Thoracic aorta (tissue), 2 donors: ENCODE data around the gene KCNMB4. TPM values are rescaled to one million over a fixed set of nuclear protein-coding genes. Genes with fewer than 3 reads are reported as not detected.

ENCODE experiments used
- ATAC-seq: fragments of 150-250 bp; one replicate; pipeline ENCODE4 v1.8.0; 2017; ENCODE audit warnings: low read depth; ENCODE audit not compliant: insufficient number of reproducible peaks, low FRiP score
- DNase-seq: peaks from one replicate; pipeline ENCODE4 v3.0.0-alpha.2; 2020; ENCODE audit warnings: low spot score
- H3K27ac ChIP-seq, 2 donors: fragments of 200-600 bp; sonication (generic); 1 replicate in 1 of 2; 2 replicates in 1 of 2; pipeline ENCODE4 v1.5.1; 2016; ENCODE audit warnings: mild to moderate bottlenecking in 2 of 2, moderate library complexity in 2 of 2
- H3K27me3 ChIP-seq: fragments of 200-600 bp; sonication (generic); replicated peaks from 2 replicates; pipeline ENCODE4 v1.6.0; 2016; ENCODE audit warnings: mild to moderate bottlenecking; ENCODE audit not compliant: insufficient read depth
- H3K36me3 ChIP-seq: fragments of 200-600 bp; sonication (generic); one replicate; pipeline ENCODE4 v1.5.1; 2016
- H3K4me1 ChIP-seq, 2 donors: fragments of 200-600 bp; sonication (generic); 1 replicate in 1 of 2; 2 replicates in 1 of 2; pipeline versions ENCODE4 v1.5.1 to v1.6.0; 2016; ENCODE audit warnings: low read depth in 2 of 2, mild to moderate bottlenecking in 1 of 2; ENCODE audit not compliant: control insufficient read depth in 1 of 2
- H3K4me3 ChIP-seq: fragments of 200-600 bp; sonication (generic); 2 replicates; pipeline ENCODE4 v1.5.1; 2016; ENCODE audit warnings: mild to moderate bottlenecking
- H3K9me3 ChIP-seq: fragments of 200-600 bp; sonication (generic); 2 replicates; pipeline ENCODE4 v1.5.1; 2016
- CTCF ChIP-seq: fragments of 200-600 bp; sonication (generic); IDR thresholded peaks from one replicate; pipeline ENCODE4 v1.5.1; 2019; ENCODE audit warnings: antibody characterized with exemption
- total RNA-seq, 2 donors: library from RNA; depleted of rRNA; stranded (reverse); fragments of >200 nt; gene quantifications; one replicate each; pipeline versions ENCODE4 v1.1.0 to v1.2.3, GENCODE V29; 2016

Gene KCNMB4
- total RNA-seq, 2 donors from 2014 or later, result 1.6 to 1.9 TPM

GRCh38 chr12:70372881-70373280, 6.8 kb downstream of the KCNMB4 start:
- H3K4me3 ChIP-seq, result no peak overlapping the region
- TF ChIP-seq CTCF, result no peak
- no peaks in the 10 kb centered on the region for H3K4me1 ChIP-seq
- DNase-seq (no peak), ATAC-seq (no peak)
- H3K27me3 ChIP-seq, result no peaks in the 10 kb centered on the region
- no peaks in the 10 kb centered on the region for H3K9me3 ChIP-seq
- H3K36me3 ChIP-seq, result no peaks in the 10 kb centered on the region
- no peak overlapping the region for H3K27ac ChIP-seq

GRCh38 chr12:70379846-70380245, 13.8 kb downstream of the KCNMB4 start:
- no peaks in the 10 kb centered on the region for H3K36me3 ChIP-seq
- no peak overlapping the region for H3K27ac ChIP-seq
- H3K4me3 ChIP-seq, result no peak overlapping the region
- DNase-seq, result no peak
- H3K9me3 ChIP-seq, result no peaks in the 10 kb centered on the region
- H3K4me1 ChIP-seq, result no peaks in the 10 kb centered on the region
- no peak for ATAC-seq
- H3K27me3 ChIP-seq, result no peaks in the 10 kb centered on the region
- TF ChIP-seq CTCF, result no peak

- no peak for TF ChIP-seq CTCF
- no peak for ATAC-seq
Observed at GRCh38 chr12:70383484-70383883, 17.4 kb downstream of the KCNMB4 start.

GRCh38 chr12:70383886-70384285, 17.8 kb downstream of the KCNMB4 start:
- H3K4me1 ChIP-seq, result no peaks in the 10 kb centered on the region
- TF ChIP-seq CTCF, result no peak

More at GRCh38 chr12:70383484-70383883, 17.4 kb downstream of the KCNMB4 start:
- H3K27me3 ChIP-seq, result no peaks in the 10 kb centered on the region
- H3K36me3 ChIP-seq, result no peaks in the 10 kb centered on the region
- no peak overlapping the region for H3K27ac ChIP-seq
- no peak for DNase-seq
- no peaks in the 10 kb centered on the region for H3K4me1 ChIP-seq
- no peaks in the 10 kb centered on the region for H3K9me3 ChIP-seq
- no peak overlapping the region for H3K4me3 ChIP-seq

GRCh38 chr12:70386771-70387170, 20.7 kb downstream of the KCNMB4 start:
- H3K27ac ChIP-seq, result no peak overlapping the region
- ATAC-seq (no peak), DNase-seq (no peak)
- H3K27me3 ChIP-seq, result no peaks in the 10 kb centered on the region
- H3K36me3 ChIP-seq, result no peaks in the 10 kb centered on the region
- H3K9me3 ChIP-seq, result no peaks in the 10 kb centered on the region
- no peaks in the 10 kb centered on the region for H3K4me1 ChIP-seq
- no peak overlapping the region for H3K4me3 ChIP-seq
- TF ChIP-seq CTCF, result no peak

More at GRCh38 chr12:70383886-70384285, 17.8 kb downstream of the KCNMB4 start:
- Histone ChIP-seq H3K27me3 (no peaks in the 10 kb centered on the region), H3K4me3 (no peak overlapping the region), H3K27ac (no peak overlapping the region), H3K36me3 (no peaks in the 10 kb centered on the region), H3K9me3 (no peaks in the 10 kb centered on the region)
- no peak for DNase-seq
- no peak for ATAC-seq
